Esophagus muscularis mucosa (tissue), 4 donors: ENCODE data around the gene DDT. TPM values are rescaled to one million over a fixed set of nuclear protein-coding genes. Genes with fewer than 3 reads are reported as not detected.
"Not testable (repeated sequence)": the region's sequence is repeated elsewhere in the genome, so short reads cannot be mapped to it uniquely, and the experiment has no call there.

ENCODE experiments used
- DNase-seq: peaks from one replicate; pipeline ENCODE4 v3.0.0-alpha.2; 2017; ENCODE audit errors: extremely low spot score
- H3K27ac ChIP-seq, 4 donors: fragments of 200-600 bp; sonication (generic); replicated peaks in 1 of 4; 1 replicate in 3 of 4; 2 replicates in 1 of 4; pipeline ENCODE4 v1.5.1; 2016 to 2019; ENCODE audit warnings: mild to moderate bottlenecking in 1 of 4
- H3K27me3 ChIP-seq, 4 donors: fragments of 200-600 bp; sonication (generic); one replicate each; pipeline versions ENCODE4 v1.5.1 to v1.6.0; 2016 to 2019
- H3K36me3 ChIP-seq, 4 donors: fragments of 200-600 bp; sonication (generic); one replicate each; pipeline ENCODE4 v1.5.1; 2016 to 2019
- H3K4me1 ChIP-seq, 4 donors: fragments of 200-600 bp; sonication (generic); one replicate each; pipeline ENCODE4 v1.5.1; 2016 to 2019
- H3K4me3 ChIP-seq, 4 donors: fragments of 200-600 bp; sonication (generic); 1 replicate in 2 of 4; 2 replicates in 2 of 4; pipeline ENCODE4 v1.5.1; 2016 to 2019; ENCODE audit warnings: mild to moderate bottlenecking in 4 of 4, moderate library complexity in 1 of 4
- H3K9me3 ChIP-seq, 4 donors: fragments of 200-600 bp; sonication (generic); 1 replicate in 3 of 4; 2 replicates in 1 of 4; pipeline ENCODE4 v1.5.1; 2016 to 2019
- CTCF ChIP-seq, 3 experiments: fragments of 200-600 bp in 2 of 3; fragments of 450-650 bp in 1 of 3; sonication (generic) in 2 of 3; IDR thresholded peaks; one replicate each; pipeline ENCODE4 v1.5.1; 2017 to 2019; ENCODE audit warnings: antibody characterized with exemption in 3 of 3, mild to moderate bottlenecking in 2 of 3, moderate library complexity in 1 of 3
- EP300 ChIP-seq: sonication (generic); formaldehyde crosslinking; IDR thresholded peaks from one replicate; pipeline ENCODE4 v1.6.1; 2017; ENCODE audit warnings: antibody characterized with exemption
- POLR2A ChIP-seq: fragments of 450-650 bp; IDR thresholded peaks from one replicate; pipeline ENCODE4 v1.6.1; 2017; ENCODE audit warnings: antibody characterized with exemption, moderate library complexity, mild to moderate bottlenecking, low read depth
- POLR2AphosphoS5 ChIP-seq, 2 donors: sonication (generic); formaldehyde crosslinking; IDR thresholded peaks; one replicate each; pipeline ENCODE4 v1.6.1; 2017; ENCODE audit warnings: antibody characterized with exemption in 2 of 2
- WGBS: methylation state at CpG from one replicate; pipeline ENCODE4 v1.1.5; 2018; 5-methylcytosine and 5-hydroxymethylcytosine counted together
- intact Hi-C: fragments of 100-400 bp; cut with DNase I; formaldehyde crosslinking; loops from one replicate; pipeline ENCODE4 v1.15.1; 2023
- total RNA-seq, 4 donors: library from RNA; depleted of rRNA; stranded (reverse); fragments of >200 nt; gene quantifications; one replicate each; pipeline versions ENCODE4 v1.1.0 to v1.2.1, GENCODE V29; 2016

DDT gene
- total RNA-seq, result 100 to 1,000 TPM; 107 to 184 (median 153) TPM

GRCh38 chr22:23974345-23974744 lies at the start of gene DDT:
TSS of gene DDT (minus strand) at chr22:23974441. CDS start at chr22:23974414, 27 bp downstream.
- peaks cover 15 to 27% (median 26%) of the 10 kb centered on the region in 4 donors for H3K36me3 ChIP-seq
- H3K4me1 ChIP-seq, result peaks cover 0 to 18% (median 12%) of the 10 kb centered on the region in 4 donors
- no CpG with 5 or more reads among the region's 29 CpGs for WGBS
- not testable (repeated sequence) for H3K9me3 ChIP-seq, H3K27ac ChIP-seq, DNase-seq, H3K27me3 ChIP-seq
- intact Hi-C loops, result loop anchor here (5.0 kb wide), 1 partner anchor 47 kb away; no protein-coding TSS in a partner anchor
- H3K4me3 ChIP-seq, result peak within 1 kb of the TSS in 1 of 4 donors; percentile 24

GRCh38 chr22:24023204-24023789 lies 49.1 kb upstream of the DDT start:
- Histone ChIP-seq H3K36me3 (peaks cover 0 to 12% (median 4%) of the 10 kb centered on the region in 4 donors), H3K4me1 (no peaks in the 10 kb centered on the region), H3K9me3 (peaks cover 0 to 5% (median 0%) of the 10 kb centered on the region in 4 donors), H3K27ac (no peak overlapping the region), H3K27me3 (no peaks in the 10 kb centered on the region), H3K4me3 (no peak overlapping the region)
- no peak for DNase-seq
- intact Hi-C loops, result no loop called here
- TF ChIP-seq POLR2A (no peak), CTCF (IDR thresholded peaks at IDR 0.05) (no peak), EP300 (no peak), POLR2AphosphoS5 (IDR thresholded peaks at IDR 0.05) (no peak)

- Histone ChIP-seq H3K36me3 (peaks cover 0 to 15% (median 7%) of the 10 kb centered on the region in 4 donors), H3K9me3 (peaks cover 0 to 5% (median 0%) of the 10 kb centered on the region in 4 donors), H3K4me3 (no peak overlapping the region), H3K27me3 (no peaks in the 10 kb centered on the region), H3K4me1 (no peaks in the 10 kb centered on the region), H3K27ac (no peak overlapping the region)
- no peak for TF ChIP-seq POLR2A
- no peak for TF ChIP-seq EP300
- no peak for DNase-seq
- WGBS, result 95% methylated on average over 3 of the region's 3 CpGs
- intact Hi-C loops, result no loop called here
Observed at GRCh38 chr22:24021304-24021703, 47.1 kb upstream of the DDT start.

- H3K4me1 ChIP-seq, result peaks cover 7 to 28% (median 19%) of the 10 kb centered on the region in 4 donors
- 96% methylated on average over 1 of the region's 1 CpG for WGBS
- TF ChIP-seq EP300, result no peak
- no peak for TF ChIP-seq CTCF (IDR thresholded peaks at IDR 0.05)
- no peak for TF ChIP-seq POLR2AphosphoS5 (IDR thresholded peaks at IDR 0.05)
- TF ChIP-seq POLR2A, result no peak
- no peaks in the 10 kb centered on the region for H3K9me3 ChIP-seq
- H3K27ac ChIP-seq, result no peak overlapping the region
- DNase-seq, result no peak
- peaks cover 0 to 5% (median 2%) of the 10 kb centered on the region in 4 donors for H3K36me3 ChIP-seq
- no peaks in the 10 kb centered on the region for H3K27me3 ChIP-seq
- intact Hi-C loops, result no loop called here
- H3K4me3 ChIP-seq, result no peak overlapping the region
Observed at GRCh38 chr22:24016156-24016555, 41.9 kb upstream of the DDT start.

- intact Hi-C loops, result no loop called here
- WGBS, result 0% methylated on average over 6 of the region's 10 CpGs
- peak overlapping the region; percentile 77 to 86 (median 84) for H3K27ac ChIP-seq
Observed at GRCh38 chr22:24011735-24012068, 37.5 kb upstream of the DDT start.

More at GRCh38 chr22:24011735-24012068, 37.5 kb upstream of the DDT start:
- Histone ChIP-seq H3K4me3 (peak overlapping the region; percentile 65 to 98 (median 88)), H3K36me3 (no peaks in the 10 kb centered on the region), H3K27me3 (no peaks in the 10 kb centered on the region), H3K4me1 (peaks cover 7 to 34% (median 22%) of the 10 kb centered on the region in 4 donors), H3K9me3 (no peaks in the 10 kb centered on the region)
- no peak for DNase-seq
- TF ChIP-seq POLR2AphosphoS5 (IDR thresholded peaks at IDR 0.05), result no peak
- TF ChIP-seq CTCF (IDR thresholded peaks at IDR 0.05), result no peak
- no peak for TF ChIP-seq EP300
- no peak for TF ChIP-seq POLR2A
